Amniotic stem cell (primary cell): Measurements from ENCODE around the gene MAN2B2.

Source experiments
- DNase-seq: peaks from one replicate; lab custom pipeline; 2025; lab: John Stamatoyannopoulos, UW

MAN2B2 gene

GRCh38 chr4:6574747-6575502 is at the start of gene MAN2B2:
Gene MAN2B2, plus strand, starts transcription at chr4:6575189. Its CDS starts 22 bp downstream, at chr4:6575211.
- peak; percentile 68 for DNase-seq

GRCh38 chr4:6525474-6525873 is 49.5 kb upstream of the MAN2B2 start:
- no peak for DNase-seq

GRCh38 chr4:6526156-6526555 is 48.8 kb upstream of the MAN2B2 start:
- DNase-seq: no peak

GRCh38 chr4:6526671-6527091 is 48.3 kb upstream of the MAN2B2 start:
- DNase-seq: no peak

- no peak for DNase-seq
These were observed 47.7 kb upstream of the MAN2B2 start for GRCh38 chr4:6527259-6527658.

- DNase-seq: no peak
These were observed 47.0 kb upstream of the MAN2B2 start for GRCh38 chr4:6527683-6528595.

GRCh38 chr4:6529021-6529420 is 46.0 kb upstream of the MAN2B2 start:
- no peak for DNase-seq

GRCh38 chr4:6530301-6530700 is 44.7 kb upstream of the MAN2B2 start:
- DNase-seq: no peak

GRCh38 chr4:6530964-6531363 is 44.0 kb upstream of the MAN2B2 start:
- no peak for DNase-seq

GRCh38 chr4:6532102-6532501 is 42.9 kb upstream of the MAN2B2 start:
- no peak for DNase-seq

GRCh38 chr4:6532658-6533057 is 42.3 kb upstream of the MAN2B2 start:
- no peak for DNase-seq

- DNase-seq: no peak
These were observed 40.9 kb upstream of the MAN2B2 start for GRCh38 chr4:6534050-6534449.

GRCh38 chr4:6534618-6535328 is 40.2 kb upstream of the MAN2B2 start:
- no peak for DNase-seq

GRCh38 chr4:6535329-6535692 is 39.7 kb upstream of the MAN2B2 start:
- no peak for DNase-seq

- DNase-seq: no peak
These were observed 39.3 kb upstream of the MAN2B2 start for GRCh38 chr4:6535706-6536105.

- no peak for DNase-seq
These were observed 36.9 kb upstream of the MAN2B2 start for GRCh38 chr4:6538111-6538510.

GRCh38 chr4:6538575-6538974 is 36.4 kb upstream of the MAN2B2 start:
- no peak for DNase-seq

- DNase-seq: no peak
These were observed 35.8 kb upstream of the MAN2B2 start for GRCh38 chr4:6539009-6539764.

GRCh38 chr4:6540879-6541278 is 34.1 kb upstream of the MAN2B2 start:
- DNase-seq: no peak

- DNase-seq: no peak
These were observed 33.2 kb upstream of the MAN2B2 start for GRCh38 chr4:6541789-6542188.

GRCh38 chr4:6542951-6543350 is 32.0 kb upstream of the MAN2B2 start:
- DNase-seq: no peak

- DNase-seq: no peak
These were observed 28.9 kb upstream of the MAN2B2 start for GRCh38 chr4:6546091-6546490.
